HG03108 (cell line): ENCODE data around the gene SCAANT1.
A peak's percentile ranks its signal among the peaks of the same experiment; 100 is the strongest.

Experiments
- ATAC-seq: cut with Tn5 transposase; IDR thresholded peaks from one replicate; pipeline ENCODE4 v1.9.1; 2021; ENCODE audit warnings: moderate library complexity; ENCODE audit not compliant: unreplicated experiment

SCAANT1 gene

DNA sequence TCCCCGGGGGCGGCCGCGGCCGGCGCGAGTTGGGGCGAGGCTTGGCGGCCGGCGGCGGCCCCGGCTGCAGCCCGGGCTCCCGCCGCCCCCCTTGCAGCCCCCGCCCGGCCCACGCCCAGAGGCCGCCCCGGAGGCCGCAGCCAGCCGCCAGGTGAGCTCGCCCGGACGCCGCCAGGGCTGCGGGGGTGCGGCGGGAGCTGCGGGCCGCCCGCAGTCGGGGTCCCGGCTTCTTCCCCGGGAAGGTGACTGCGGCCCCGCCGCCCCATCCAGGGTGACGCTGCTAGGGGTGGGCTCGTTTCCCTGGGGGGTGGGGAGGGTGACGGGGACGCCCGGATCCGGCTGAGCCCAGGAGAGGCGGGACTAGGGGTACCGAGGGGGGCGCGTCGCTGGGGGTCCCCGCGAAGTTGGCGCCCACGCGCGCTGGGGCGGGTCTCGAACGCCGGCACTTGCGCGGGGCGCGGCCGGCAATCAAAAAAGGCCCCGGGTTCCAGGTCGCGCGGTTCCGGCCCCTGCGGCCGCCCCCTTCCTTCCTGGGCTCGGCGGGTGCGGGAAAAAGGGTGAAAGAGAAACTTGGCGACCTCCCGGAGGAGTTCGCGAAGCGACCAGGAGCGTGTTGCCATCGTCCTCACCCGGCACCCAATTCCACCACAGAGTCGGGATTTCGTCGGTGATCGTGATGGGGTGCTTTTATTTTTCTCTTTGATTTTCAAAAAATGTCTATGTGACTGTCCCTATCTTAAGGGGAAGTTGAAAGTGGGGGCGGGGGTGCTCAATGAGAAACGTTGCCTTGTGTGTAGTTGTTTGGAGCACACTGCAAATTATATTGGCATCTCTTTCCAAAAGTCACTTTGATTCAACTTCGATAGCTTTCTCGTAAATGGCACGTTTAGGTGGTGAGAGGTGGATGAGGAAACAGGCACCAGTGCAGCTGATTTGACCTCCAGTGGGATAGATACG, 47.9 kb downstream of the SCAANT1 start:
- ATAC-seq: peak; percentile 32

DNA sequence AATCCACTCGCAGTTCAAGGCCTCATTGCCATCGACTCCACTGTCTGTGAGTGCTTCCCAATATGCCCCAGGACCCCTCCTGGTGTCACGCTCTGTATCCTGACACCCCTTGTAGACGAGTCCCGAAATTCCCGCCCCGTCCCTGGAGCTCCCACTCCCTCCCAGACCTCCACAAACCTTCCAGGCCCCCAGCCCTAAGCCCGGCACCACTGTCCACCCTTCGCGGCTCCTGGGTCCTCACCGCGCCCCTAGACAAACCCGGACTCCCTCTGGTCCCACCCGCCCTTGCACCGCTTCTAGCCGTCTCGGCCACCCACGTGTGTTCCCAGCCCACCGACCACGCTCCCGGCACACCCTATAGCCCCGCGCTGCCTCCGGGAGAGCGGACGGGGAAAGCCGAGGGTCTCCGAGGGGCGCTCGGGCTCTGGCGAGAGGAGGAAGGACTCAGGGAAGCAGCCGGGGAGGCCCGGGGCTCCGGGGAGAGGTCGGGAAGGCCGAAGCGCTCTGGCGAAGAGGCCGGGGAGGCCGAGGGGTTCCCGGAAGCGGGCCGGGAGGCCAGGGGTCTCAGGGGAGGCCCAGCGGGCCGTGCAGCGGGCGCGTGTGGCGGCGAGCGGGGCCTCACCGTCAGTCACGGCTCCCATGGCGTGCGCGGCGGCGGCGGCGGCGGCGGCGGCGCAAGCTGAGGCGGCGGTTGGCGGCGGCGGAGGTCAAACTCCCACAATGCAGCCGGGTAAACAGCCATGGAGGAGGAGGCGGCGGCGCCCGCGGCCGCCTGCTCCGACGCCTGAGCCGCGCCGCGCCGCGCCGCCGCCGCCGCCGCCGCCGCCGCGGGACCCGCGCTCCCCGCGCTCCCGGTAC, 48.8 kb downstream of the SCAANT1 start, which contains the start of the genes ATXN7 and THOC7:
Gene ATXN7 (plus strand): TSS at position 718 of the 858 bp plus-strand sequence. CDS start 48,732 bp downstream, outside the sequence.
Gene THOC7 (minus strand): TSS at position 656 of the 858 bp plus-strand sequence. CDS start 15 bp downstream, at position 641.
- ATAC-seq: peak; percentile 43

DNA sequence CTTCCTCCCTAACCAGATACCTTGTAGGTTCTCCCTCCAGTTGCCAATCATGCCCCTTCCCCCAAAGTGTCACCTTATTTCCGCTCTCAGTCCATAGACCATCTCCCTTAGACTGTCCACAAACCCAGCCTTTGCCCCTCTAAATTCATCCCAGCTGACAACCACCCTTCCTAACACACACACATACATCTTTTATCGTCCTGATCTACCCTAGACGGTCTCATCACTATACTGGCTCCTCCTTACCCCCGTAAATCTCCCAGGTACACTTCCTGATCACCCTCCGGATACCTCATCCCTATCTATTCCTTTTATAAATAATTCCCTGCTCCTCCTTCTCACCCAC, 49.4 kb downstream of the SCAANT1 start:
- ATAC-seq: no peak
